Upper lobe of left lung (tissue), 6 donors: ENCODE data around the gene LRRC36. TPM values are rescaled to one million over a fixed set of nuclear protein-coding genes. Genes with fewer than 3 reads are reported as not detected.

Experiments
- ATAC-seq, 2 donors: fragments of 200-7000 bp; cut with Tn5 transposase; one replicate each; pipeline ENCODE4 v1.9.1; 2022; ENCODE audit warnings: mild to moderate bottlenecking in 2 of 2, moderate library complexity in 2 of 2; ENCODE audit not compliant: low FRiP score in 2 of 2
- DNase-seq, 2 donors: peaks; one replicate each; pipeline ENCODE4 v3.0.0-alpha.2; 2019 to 2020
- H3K27ac ChIP-seq, 4 donors: fragments of 200-600 bp; sonication (generic); one replicate each; pipeline ENCODE4 v1.5.1; 2016 to 2019
- H3K27me3 ChIP-seq, 4 donors: fragments of 200-600 bp; sonication (generic); one replicate each; pipeline ENCODE4 v1.5.1; 2017 to 2019
- H3K36me3 ChIP-seq, 4 donors: fragments of 200-600 bp; sonication (generic); one replicate each; pipeline ENCODE4 v1.5.1; 2016 to 2019
- H3K4me1 ChIP-seq, 4 donors: fragments of 200-600 bp; sonication (generic); one replicate each; pipeline ENCODE4 v1.5.1; 2018 to 2019
- H3K4me3 ChIP-seq, 4 donors: fragments of 200-600 bp; sonication (generic); one replicate each; pipeline ENCODE4 v1.5.1; 2017 to 2019; ENCODE audit warnings: mild to moderate bottlenecking in 2 of 4, moderate library complexity in 1 of 4
- H3K9me3 ChIP-seq, 4 donors: fragments of 200-600 bp; sonication (generic); one replicate each; pipeline ENCODE4 v1.5.1; 2018 to 2019
- EP300 ChIP-seq, 4 donors: sonication (generic); formaldehyde crosslinking; IDR thresholded peaks; one replicate each; pipeline ENCODE4 v1.5.1; 2017; ENCODE audit warnings: antibody characterized with exemption in 4 of 4, control low read depth in 2 of 4
- POLR2A ChIP-seq, 4 donors: fragments of 450-650 bp; IDR thresholded peaks; one replicate each; pipeline ENCODE4 v1.5.1; 2016 to 2017; ENCODE audit warnings: antibody characterized with exemption in 4 of 4, mild to moderate bottlenecking in 2 of 4
- POLR2AphosphoS5 ChIP-seq, 2 donors: sonication (generic); formaldehyde crosslinking; IDR thresholded peaks; one replicate each; pipeline ENCODE4 v1.5.1; 2017; ENCODE audit warnings: antibody characterized with exemption in 2 of 2
- WGBS, 2 donors: methylation state at CpG; one replicate each; pipeline ENCODE4 v1.1.5; 2017 to 2018; 5-methylcytosine and 5-hydroxymethylcytosine counted together
- total RNA-seq, 6 donors: library from RNA; depleted of rRNA in 4 of 6; stranded (reverse); fragments of >200 nt in 4 of 6; gene quantifications; one replicate each; pipeline versions ENCODE4 v1.1.0 to v1.2.1, GENCODE V29; 2016 to 2021
- TF ChIP-seq, protein P1 (sequence below), 6 experiments: fragments of 450-650 bp in 4 of 6; fragments of 200-600 bp in 2 of 6; sonication (generic) in 2 of 6; IDR thresholded peaks; one replicate each; pipeline ENCODE4 v1.5.1; 2016 to 2019; ENCODE audit warnings: antibody characterized with exemption in 6 of 6
- donor health status: DM: no; HTN: no; CAD: no; lungs with moderate emphysema.
- donor health status: DM: no; HTN: yes; CAD: no; lungs with severe emphysema.

Gene LRRC36
- total RNA-seq, 6 donors from 2014 or later, result 5.9 to 110 (median 22.8) TPM

DNA sequence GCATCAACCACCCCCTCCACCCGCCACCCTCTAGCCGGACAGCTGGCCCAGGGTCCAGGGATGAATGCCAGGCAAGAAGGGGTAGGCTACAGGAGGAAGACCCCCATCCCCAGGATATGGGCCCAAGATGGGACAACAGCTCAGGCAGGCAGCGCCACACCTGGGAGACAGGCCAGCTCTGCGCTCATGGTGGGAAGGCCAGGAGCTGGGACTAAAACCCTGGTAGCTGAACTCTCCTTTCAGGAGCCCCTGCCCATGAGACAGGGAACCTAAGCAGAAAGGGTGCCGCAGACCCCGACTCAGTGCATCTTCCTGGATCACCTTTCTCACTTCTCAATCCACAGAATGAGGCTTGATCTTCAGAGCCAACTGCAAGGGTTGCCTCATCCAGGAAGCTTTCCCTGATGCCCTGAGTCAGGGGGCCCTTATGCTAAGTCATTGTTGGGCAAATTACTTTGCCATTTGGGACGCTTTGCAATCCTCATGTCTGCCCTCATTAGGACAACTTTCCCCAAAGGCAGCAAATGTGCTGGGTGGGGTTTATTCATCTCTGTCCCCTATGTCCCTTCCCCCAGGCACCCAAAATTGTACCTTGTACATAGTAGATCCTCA is 80.7 kb downstream of the LRRC36 start:
- H3K9me3 ChIP-seq, result no peaks in the 10 kb centered on the region
- no peak for ATAC-seq

GRCh38 chr16:67407788-67408452 is 81.3 kb downstream of the LRRC36 start:
- TF ChIP-seq EP300 (IDR thresholded peaks at IDR 0.05) (no peak), POLR2A (IDR thresholded peaks at IDR 0.05) (no peak), POLR2AphosphoS5 (IDR thresholded peaks at IDR 0.05) (no peak)
- TF ChIP-seq, protein P1, sequence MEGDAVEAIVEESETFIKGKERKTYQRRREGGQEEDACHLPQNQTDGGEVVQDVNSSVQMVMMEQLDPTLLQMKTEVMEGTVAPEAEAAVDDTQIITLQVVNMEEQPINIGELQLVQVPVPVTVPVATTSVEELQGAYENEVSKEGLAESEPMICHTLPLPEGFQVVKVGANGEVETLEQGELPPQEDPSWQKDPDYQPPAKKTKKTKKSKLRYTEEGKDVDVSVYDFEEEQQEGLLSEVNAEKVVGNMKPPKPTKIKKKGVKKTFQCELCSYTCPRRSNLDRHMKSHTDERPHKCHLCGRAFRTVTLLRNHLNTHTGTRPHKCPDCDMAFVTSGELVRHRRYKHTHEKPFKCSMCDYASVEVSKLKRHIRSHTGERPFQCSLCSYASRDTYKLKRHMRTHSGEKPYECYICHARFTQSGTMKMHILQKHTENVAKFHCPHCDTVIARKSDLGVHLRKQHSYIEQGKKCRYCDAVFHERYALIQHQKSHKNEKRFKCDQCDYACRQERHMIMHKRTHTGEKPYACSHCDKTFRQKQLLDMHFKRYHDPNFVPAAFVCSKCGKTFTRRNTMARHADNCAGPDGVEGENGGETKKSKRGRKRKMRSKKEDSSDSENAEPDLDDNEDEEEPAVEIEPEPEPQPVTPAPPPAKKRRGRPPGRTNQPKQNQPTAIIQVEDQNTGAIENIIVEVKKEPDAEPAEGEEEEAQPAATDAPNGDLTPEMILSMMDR (IDR thresholded peaks at IDR 0.05), result no peak
- DNase-seq (peak in 1 of 2 donors; percentile 25), ATAC-seq (no peak)
- no peak overlapping the region for H3K4me3 ChIP-seq
- no peak overlapping the region for H3K27ac ChIP-seq
- H3K9me3 ChIP-seq, result no peaks in the 10 kb centered on the region
- H3K4me1 ChIP-seq, result peaks cover 9 to 21% (median 15%) of the 10 kb centered on the region in 4 donors
- no peaks in the 10 kb centered on the region for H3K27me3 ChIP-seq
- H3K36me3 ChIP-seq, result no peaks in the 10 kb centered on the region
- WGBS, 2 donors, result 86 to 88% methylated on average over 6 of the region's 6 CpGs

More for the DNA sequence above, 80.7 kb downstream of the LRRC36 start:
- Histone ChIP-seq H3K27me3 (no peaks in the 10 kb centered on the region), H3K4me1 (peaks cover 9 to 21% (median 15%) of the 10 kb centered on the region in 4 donors), H3K36me3 (no peaks in the 10 kb centered on the region), H3K4me3 (no peak overlapping the region), H3K27ac (peak overlapping the region in 2 of 4 donors; percentile 6 to 84)
- DNase-seq, result peak in 1 of 2 donors; percentile 46
- WGBS, 2 donors, result 88 to 94% methylated on average over 4 to 7 of the region's 7 CpGs
- TF ChIP-seq EP300 (IDR thresholded peaks at IDR 0.05) (no peak), POLR2A (IDR thresholded peaks at IDR 0.05) (no peak), POLR2AphosphoS5 (IDR thresholded peaks at IDR 0.05) (no peak)
- TF ChIP-seq, protein P1 (IDR thresholded peaks at IDR 0.05), result no peak

- TF ChIP-seq EP300 (IDR thresholded peaks at IDR 0.05) (no peak), POLR2A (IDR thresholded peaks at IDR 0.05) (no peak), POLR2AphosphoS5 (IDR thresholded peaks at IDR 0.05) (no peak)
- TF ChIP-seq, protein P1 (IDR thresholded peaks at IDR 0.05), result no peak
Measured at GRCh38 chr16:67409631-67410030, 83.0 kb downstream of the LRRC36 start.

DNA sequence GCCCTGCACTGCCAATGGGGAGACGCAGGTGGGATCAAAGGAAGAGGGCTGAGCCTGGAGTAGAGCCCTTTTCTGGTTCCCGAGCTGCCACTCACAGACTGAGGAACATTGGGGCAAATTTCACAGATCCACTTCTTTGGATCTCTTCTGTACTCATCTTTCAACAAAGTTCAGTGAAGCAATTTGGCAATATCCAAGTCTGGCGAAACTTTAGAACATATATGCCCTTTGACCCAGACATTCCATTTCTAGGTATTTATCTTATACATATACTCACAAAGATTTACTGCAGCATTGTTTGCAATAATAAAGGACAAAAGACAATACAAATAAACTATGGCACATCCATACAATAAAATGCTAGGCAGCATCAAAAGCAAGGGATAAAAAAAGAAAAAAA is 84.7 kb downstream of the LRRC36 start:
- Histone ChIP-seq H3K27ac (no peak overlapping the region), H3K4me3 (no peak overlapping the region), H3K9me3 (no peaks in the 10 kb centered on the region), H3K36me3 (no peaks in the 10 kb centered on the region), H3K4me1 (peaks cover 16 to 21% (median 18%) of the 10 kb centered on the region in 4 donors), H3K27me3 (no peaks in the 10 kb centered on the region)
- TF ChIP-seq, protein P1 (IDR thresholded peaks at IDR 0.05), result no peak
- TF ChIP-seq POLR2AphosphoS5 (IDR thresholded peaks at IDR 0.05), result no peak
- TF ChIP-seq EP300 (IDR thresholded peaks at IDR 0.05), result no peak
- TF ChIP-seq POLR2A (IDR thresholded peaks at IDR 0.05), result no peak
- 93 to 96% methylated on average over 3 of the region's 3 CpGs for WGBS, 2 donors
- no peak for ATAC-seq
- DNase-seq, result no peak

More at GRCh38 chr16:67409631-67410030, 83.0 kb downstream of the LRRC36 start:
- H3K27me3 ChIP-seq, result no peaks in the 10 kb centered on the region
- H3K36me3 ChIP-seq, result no peaks in the 10 kb centered on the region
- H3K4me3 ChIP-seq, result no peak overlapping the region
- no peaks in the 10 kb centered on the region for H3K9me3 ChIP-seq
- H3K27ac ChIP-seq, result no peak overlapping the region
- H3K4me1 ChIP-seq, result peaks cover 3 to 12% (median 11%) of the 10 kb centered on the region in 4 donors
- no peak for ATAC-seq
- WGBS, 2 donors, result 97 to 100% methylated on average over 3 to 9 of the region's 9 CpGs
- no peak for DNase-seq
